Kidney epithelial cell (primary cell): Measurements from ENCODE around the gene ABR. TPM values are rescaled to one million over a fixed set of nuclear protein-coding genes. Genes with fewer than 3 reads are reported as not detected.
"Not testable (repeated sequence)": the region's sequence is repeated elsewhere in the genome, so short reads cannot be mapped to it uniquely, and the experiment has no call there.

ENCODE experiments used
- DNase-seq: peaks from one replicate; pipeline ENCODE4 v3.0.0-alpha.2; 2010; ENCODE audit warnings: low read depth
- H3K27me3 ChIP-seq: 2 replicates; pipeline ENCODE4 v1.6.0; 2011; ENCODE audit warnings: low read length; ENCODE audit not compliant: control insufficient read depth, insufficient read depth
- H3K36me3 ChIP-seq: 2 replicates; pipeline ENCODE4 v1.5.1; 2011; ENCODE audit warnings: low read length; ENCODE audit not compliant: control insufficient read depth, insufficient read depth
- H3K4me3 ChIP-seq: 2 replicates; pipeline ENCODE4 v1.5.1; 2011; ENCODE audit warnings: low read depth, mild to moderate bottlenecking, control low read depth, low read length
- total RNA-seq: library from RNA; depleted of rRNA; stranded (reverse); fragments of >200 nt; gene quantifications from 2 replicates; pipeline ENCODE4 v1.2.3, GENCODE V29; 2015
- TF ChIP-seq, protein P1 (sequence below): IDR thresholded peaks from 2 replicates; pipeline ENCODE4 v1.5.1; 2011; ENCODE audit warnings: mild to moderate bottlenecking, moderate library complexity, low read length, control low read depth, inconsistent platforms; ENCODE audit not compliant: insufficient read depth, poor library complexity, severe bottlenecking

The ABR gene
- total RNA-seq, 1 donor from 2014 or later: 141 TPM

DNA sequence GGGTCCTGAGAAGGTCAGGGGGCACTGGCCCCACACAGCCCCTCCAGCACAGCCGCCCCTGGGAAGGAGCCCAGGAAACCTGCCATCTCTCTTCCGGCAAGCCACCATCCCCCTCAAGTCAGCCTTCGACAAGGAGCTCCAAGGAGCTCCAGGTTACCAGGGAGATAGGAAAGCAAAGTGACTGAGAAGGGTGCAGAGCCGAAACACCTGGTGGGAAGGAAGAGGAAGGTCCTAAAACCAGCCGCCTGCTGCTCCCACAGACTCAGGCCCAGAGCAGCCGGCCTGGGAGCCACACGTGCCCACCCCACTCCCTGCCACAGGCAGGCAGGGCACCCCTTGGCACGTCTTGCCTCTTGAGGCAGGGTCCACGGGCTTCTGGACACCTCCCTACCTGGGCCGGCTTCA, 102.2 kb downstream of the ABR start:
- TF ChIP-seq, protein P1, sequence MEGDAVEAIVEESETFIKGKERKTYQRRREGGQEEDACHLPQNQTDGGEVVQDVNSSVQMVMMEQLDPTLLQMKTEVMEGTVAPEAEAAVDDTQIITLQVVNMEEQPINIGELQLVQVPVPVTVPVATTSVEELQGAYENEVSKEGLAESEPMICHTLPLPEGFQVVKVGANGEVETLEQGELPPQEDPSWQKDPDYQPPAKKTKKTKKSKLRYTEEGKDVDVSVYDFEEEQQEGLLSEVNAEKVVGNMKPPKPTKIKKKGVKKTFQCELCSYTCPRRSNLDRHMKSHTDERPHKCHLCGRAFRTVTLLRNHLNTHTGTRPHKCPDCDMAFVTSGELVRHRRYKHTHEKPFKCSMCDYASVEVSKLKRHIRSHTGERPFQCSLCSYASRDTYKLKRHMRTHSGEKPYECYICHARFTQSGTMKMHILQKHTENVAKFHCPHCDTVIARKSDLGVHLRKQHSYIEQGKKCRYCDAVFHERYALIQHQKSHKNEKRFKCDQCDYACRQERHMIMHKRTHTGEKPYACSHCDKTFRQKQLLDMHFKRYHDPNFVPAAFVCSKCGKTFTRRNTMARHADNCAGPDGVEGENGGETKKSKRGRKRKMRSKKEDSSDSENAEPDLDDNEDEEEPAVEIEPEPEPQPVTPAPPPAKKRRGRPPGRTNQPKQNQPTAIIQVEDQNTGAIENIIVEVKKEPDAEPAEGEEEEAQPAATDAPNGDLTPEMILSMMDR: no peak
- no peak overlapping the region for H3K4me3 ChIP-seq
- H3K36me3 ChIP-seq: no peaks in the 10 kb centered on the region
- H3K27me3 ChIP-seq: no peaks in the 10 kb centered on the region
- no peak for DNase-seq

DNA sequence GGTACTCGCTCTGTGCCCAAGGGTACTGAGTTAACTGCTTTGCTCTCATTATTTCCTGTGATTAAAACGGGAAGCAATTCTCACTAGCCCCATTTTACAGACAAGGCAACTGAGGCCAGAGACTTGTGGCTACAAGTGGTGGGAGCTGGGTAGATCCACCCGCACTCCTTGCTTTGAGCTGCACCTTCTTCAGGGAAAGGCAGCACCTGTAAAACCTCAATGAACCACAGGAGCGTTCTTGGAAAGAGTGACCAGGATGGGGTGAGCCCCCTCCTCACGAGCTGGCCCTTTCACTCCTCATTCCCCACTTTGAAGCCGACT, 102.8 kb downstream of the ABR start:
- no peak for DNase-seq
- TF ChIP-seq, protein P1: no peak
- H3K36me3 ChIP-seq: no peaks in the 10 kb centered on the region

DNA sequence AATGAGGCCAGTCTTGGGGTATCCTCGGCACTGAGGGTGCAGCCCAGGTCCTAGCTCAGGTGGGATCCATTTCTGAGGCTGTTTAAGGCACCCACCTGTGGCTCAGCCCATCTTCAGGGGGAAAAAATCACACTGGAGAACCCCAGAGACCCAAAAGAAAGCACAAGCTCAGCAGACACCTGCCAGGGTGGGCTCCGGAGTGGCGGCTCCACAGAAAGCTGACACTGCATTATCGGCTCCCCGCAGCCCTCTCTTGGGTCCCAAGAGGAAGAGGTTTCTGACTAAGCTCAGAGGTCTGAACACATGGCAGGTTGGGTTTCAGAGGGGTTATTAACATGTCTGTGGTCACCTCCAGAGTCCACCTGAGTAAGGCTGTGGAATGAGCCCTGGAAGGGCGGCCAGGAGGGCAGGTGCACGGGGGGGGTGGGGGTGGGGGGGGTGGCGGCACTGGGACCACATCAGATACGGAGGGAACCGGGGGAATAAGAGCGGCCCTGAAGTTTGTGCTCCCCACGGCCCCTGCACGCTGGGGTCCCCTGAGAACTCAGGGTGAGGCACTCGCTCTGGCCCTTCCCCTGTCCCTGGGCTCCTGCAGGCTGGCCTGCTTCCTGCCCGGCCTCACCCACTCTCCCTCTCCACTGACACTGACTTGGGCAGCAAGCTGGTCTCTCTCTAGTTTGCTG, 103.3 kb downstream of the ABR start:
- Histone ChIP-seq H3K36me3 (no peaks in the 10 kb centered on the region), H3K4me3 (no peak overlapping the region), H3K27me3 (no peaks in the 10 kb centered on the region)
- TF ChIP-seq, protein P1: no peak
- no peak for DNase-seq

More for the DNA sequence above, 102.8 kb downstream of the ABR start:
- no peaks in the 10 kb centered on the region for H3K27me3 ChIP-seq
- no peak overlapping the region for H3K4me3 ChIP-seq

DNA sequence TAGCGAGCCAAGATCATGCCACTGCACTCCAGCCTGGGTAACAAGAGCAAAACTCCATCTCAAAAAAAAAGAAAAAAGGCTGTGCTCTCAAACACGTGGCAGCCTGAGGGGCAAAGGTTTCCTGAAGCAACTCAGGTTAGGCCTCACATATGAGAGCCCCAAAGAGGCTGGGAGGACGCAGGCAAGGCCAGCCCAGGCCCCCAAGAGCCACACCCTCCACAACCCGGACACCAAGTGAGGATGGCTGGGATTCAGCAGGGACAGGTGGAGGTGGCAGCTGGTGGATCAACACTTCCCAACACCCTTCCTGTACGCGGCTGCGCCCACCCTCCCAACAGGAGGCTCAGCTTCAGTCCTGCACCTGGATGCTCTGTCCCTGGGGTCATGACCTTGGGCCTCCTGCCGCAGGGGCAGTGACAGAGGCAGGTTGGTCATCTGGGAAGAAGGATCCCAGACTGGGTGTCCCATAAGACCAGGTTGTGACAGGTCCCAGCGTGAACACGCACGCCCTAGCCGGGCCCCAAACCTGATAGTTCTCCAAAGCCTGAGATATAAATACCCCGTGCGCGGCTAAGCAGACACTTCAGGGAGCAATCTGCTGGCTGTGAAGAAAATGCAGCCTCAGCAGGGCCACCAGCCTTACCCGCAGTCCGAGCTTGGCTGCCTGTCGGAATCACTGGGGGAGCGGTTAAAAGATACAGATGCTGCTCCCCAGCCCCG, 104.7 kb downstream of the ABR start:
- H3K36me3 ChIP-seq: no peaks in the 10 kb centered on the region
- H3K4me3 ChIP-seq: no peak overlapping the region
- no peaks in the 10 kb centered on the region for H3K27me3 ChIP-seq
- no peak for DNase-seq
- TF ChIP-seq, protein P1: no peak

DNA sequence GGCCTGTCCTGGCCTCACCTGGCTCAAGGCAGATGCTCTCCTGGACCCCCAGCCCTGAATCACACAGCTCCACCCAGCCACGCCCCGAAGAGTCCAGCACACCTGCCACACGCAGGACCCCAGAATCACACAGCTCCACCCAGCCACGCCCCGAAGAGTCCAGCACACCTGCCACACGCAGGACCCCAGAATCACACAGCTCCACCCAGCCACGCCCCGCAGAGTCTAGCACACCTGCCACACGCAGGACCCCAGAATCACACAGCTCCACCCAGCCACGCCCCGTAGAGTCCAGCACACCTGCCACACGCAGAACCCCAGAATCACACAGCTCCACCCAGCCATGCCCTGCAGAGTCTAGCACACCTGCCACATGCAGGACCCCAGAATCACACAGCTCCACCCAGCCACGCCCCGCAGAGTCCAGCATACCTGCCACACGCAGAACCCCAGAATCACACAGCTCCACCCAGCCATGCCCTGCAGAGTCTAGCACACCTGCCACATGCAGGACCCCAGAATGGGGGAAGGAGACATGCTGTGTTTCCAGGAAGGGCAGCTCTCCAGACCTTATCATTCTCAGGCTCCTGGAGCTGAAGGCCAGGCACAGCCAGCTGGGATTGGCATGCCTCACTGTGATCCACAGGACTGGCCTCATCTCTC, 105.7 kb downstream of the ABR start:
- not testable (repeated sequence) for H3K27me3 ChIP-seq, DNase-seq, H3K36me3 ChIP-seq, H3K4me3 ChIP-seq

DNA sequence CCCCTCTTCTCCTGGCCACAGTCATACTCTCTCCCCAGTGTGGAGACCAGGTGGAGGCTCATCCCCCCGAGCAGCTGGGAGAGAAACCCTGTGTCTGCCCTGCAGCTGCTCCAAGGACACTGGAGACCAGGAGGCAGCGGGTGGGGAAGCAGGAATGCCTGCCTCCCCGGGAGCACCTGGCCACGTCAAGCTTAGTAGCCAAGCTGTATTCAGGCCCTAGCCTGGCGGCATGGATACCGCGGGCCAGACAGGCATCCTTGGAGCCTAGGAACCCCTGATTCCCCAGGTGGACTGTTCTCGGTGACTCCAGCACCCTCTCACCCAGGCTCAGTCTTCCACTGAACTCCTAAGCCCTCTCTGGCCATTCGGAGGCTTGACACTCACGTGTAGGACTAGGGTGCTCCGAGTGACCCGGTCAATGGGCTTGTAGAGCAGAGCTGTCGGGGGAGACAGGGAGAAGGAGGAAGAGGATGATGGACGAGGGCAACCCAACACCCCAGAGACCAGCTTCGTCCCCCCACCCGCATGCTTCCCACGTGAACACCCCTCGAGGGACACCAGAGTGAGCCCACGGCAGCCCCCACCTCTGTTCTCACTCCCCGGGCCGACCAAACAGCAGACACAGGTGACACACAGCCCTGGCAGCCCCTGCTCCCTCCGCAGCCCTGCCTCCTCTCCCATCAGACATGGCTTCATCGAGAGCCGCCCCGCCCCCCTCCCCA, 106.4 kb downstream of the ABR start:
- TF ChIP-seq, protein P1: no peak
- Histone ChIP-seq H3K27me3 (no peaks in the 10 kb centered on the region), H3K36me3 (no peaks in the 10 kb centered on the region), H3K4me3 (no peak overlapping the region)
- no peak for DNase-seq
